ENCODE data around the gene SUMO4. TPM values are rescaled to one million over a fixed set of nuclear protein-coding genes. Genes with fewer than 3 reads are reported as not detected.
A peak's percentile ranks its signal among the peaks of the same experiment; 100 is the strongest.
"Not testable (repeated sequence)": the region's sequence is repeated elsewhere in the genome, so short reads cannot be mapped to it uniquely, and the experiment has no call there.

SUMO4 gene
- total and polyA plus RNA-seq, 7 donors, result 0.39 to 11.1 (median 5.4) TPM; not detected in 2

DNA sequence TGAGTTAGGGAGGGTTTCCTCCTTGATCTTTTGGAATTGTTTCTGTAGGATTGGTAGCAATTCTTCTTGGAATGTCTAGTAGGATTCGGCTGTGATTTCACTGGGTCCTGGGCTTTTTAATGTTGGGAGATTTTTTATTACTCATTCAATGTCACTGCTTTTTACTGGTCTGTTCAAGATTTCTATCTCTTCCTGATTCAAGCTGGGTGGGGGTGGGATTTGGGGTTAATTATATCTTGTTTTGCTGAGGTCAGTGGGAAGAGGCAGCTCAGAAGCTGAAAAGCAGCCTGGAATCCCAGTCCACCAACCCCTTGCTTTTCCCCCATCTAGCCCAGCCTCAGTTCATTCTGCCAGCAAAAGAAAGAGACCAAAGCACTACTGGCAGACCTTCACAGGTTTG is 39.6 kb downstream of the SUMO4 start:
- no peak for DNase-seq
- TF ChIP-seq POLR2AphosphoS5 (IDR thresholded peaks at IDR 0.05) (no peak), POLR2A (IDR thresholded peaks at IDR 0.05) (no peak), EP300 (IDR thresholded peaks at IDR 0.05) (no peak)
- TF ChIP-seq, protein P1, sequence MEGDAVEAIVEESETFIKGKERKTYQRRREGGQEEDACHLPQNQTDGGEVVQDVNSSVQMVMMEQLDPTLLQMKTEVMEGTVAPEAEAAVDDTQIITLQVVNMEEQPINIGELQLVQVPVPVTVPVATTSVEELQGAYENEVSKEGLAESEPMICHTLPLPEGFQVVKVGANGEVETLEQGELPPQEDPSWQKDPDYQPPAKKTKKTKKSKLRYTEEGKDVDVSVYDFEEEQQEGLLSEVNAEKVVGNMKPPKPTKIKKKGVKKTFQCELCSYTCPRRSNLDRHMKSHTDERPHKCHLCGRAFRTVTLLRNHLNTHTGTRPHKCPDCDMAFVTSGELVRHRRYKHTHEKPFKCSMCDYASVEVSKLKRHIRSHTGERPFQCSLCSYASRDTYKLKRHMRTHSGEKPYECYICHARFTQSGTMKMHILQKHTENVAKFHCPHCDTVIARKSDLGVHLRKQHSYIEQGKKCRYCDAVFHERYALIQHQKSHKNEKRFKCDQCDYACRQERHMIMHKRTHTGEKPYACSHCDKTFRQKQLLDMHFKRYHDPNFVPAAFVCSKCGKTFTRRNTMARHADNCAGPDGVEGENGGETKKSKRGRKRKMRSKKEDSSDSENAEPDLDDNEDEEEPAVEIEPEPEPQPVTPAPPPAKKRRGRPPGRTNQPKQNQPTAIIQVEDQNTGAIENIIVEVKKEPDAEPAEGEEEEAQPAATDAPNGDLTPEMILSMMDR (IDR thresholded peaks at IDR 0.05), result no peak
- no peaks in the 10 kb centered on the region for H3K9me3 ChIP-seq
- intact Hi-C loops (cut with DNase I), result loop anchor here (10.0 kb wide), 1 partner anchor 865 kb away; no protein-coding TSS in a partner anchor
- peaks cover 0 to 4% (median 0%) of the 10 kb centered on the region in 4 donors for H3K4me1 ChIP-seq
- no peaks in the 10 kb centered on the region for H3K36me3 ChIP-seq
- H3K27ac ChIP-seq, result no peak overlapping the region
- WGBS, 2 donors, result 95 to 98% methylated on average over 1 of the region's 1 CpG
- no peak overlapping the region for H3K4me3 ChIP-seq
- H3K27me3 ChIP-seq, result no peaks in the 10 kb centered on the region

DNA sequence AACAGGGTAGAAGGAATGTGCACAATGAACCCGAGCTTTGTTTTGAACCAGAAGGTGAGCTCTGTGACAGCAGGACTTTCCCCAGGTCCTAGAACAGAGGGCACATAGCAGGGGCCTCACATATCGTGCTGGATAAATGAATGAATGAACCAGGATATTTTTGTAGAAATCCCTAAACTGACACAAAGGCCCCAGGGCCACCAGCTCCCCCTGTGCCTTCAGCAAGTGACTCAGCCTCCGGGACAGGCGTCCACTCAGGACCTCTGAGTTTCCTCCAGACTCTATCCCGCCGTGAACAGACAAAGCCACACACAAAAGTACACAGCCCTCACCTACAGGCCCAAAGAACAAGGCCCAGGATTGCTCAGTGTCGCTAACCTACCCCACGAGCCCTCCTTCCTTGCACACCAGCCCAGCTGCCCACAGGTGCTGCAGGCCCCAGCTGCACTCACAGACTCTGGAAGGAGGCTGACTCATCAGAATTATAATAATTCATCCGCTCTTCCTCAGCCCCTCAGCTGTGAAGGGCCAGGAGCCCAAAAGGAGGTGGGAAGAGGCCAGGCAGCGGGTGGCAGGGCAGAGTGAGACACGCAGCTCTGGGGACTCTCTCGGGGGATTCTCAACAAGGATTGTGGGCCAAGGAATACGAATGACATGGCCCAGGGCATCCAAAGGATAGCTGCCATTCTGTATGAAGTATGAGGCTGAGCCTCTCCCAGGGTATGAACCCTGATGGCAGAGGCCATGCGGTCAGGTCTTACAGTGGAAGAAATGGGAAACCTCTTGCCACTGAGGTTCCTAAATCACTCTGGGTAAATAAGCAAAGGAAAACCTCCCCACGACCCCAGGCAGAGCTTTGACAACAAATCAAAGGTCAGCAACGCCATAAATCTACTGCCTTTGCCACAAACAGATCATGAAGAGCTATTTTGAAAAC is 40.9 kb downstream of the SUMO4 start:
- Histone ChIP-seq H3K27ac (no peak overlapping the region), H3K27me3 (no peaks in the 10 kb centered on the region), H3K4me1 (peaks cover 0 to 4% (median 0%) of the 10 kb centered on the region in 4 donors), H3K9me3 (no peaks in the 10 kb centered on the region), H3K36me3 (no peaks in the 10 kb centered on the region), H3K4me3 (no peak overlapping the region)
- TF ChIP-seq EP300 (IDR thresholded peaks at IDR 0.05) (no peak), POLR2AphosphoS5 (IDR thresholded peaks at IDR 0.05) (no peak), POLR2A (IDR thresholded peaks at IDR 0.05) (no peak)
- TF ChIP-seq, protein P1 (IDR thresholded peaks at IDR 0.05), result no peak
- WGBS, 2 donors, result 81 to 84% methylated on average over 16 of the region's 16 CpGs
- no peak for DNase-seq
- intact Hi-C loops (cut with DNase I), result no loop called here

DNA sequence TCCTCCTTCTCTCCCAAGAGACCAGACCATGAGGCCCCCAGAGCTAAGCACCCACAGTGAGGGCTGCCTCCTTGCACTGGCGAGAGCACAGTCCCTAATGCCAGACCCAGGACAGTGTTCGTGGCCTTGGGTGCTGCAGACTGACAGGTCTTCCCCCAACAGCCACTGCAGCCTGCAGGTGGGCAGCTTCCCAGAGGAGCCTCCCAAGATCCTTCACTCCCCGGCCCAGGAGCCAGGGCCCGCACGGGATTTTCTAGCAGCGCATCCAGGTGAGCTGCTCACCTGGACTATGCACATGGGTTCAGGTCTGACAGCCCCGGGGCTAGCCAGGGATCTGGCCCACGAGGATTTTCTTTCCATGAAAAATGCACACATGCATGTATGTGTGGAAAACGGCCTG is 41.7 kb downstream of the SUMO4 start:
- no peaks in the 10 kb centered on the region for H3K36me3 ChIP-seq
- H3K9me3 ChIP-seq, result no peaks in the 10 kb centered on the region
- H3K4me3 ChIP-seq, result no peak overlapping the region
- peaks cover 0 to 4% (median 0%) of the 10 kb centered on the region in 4 donors for H3K4me1 ChIP-seq
- no peak overlapping the region for H3K27ac ChIP-seq
- DNase-seq, result peak; percentile 35
- H3K27me3 ChIP-seq, result no peaks in the 10 kb centered on the region
- intact Hi-C loops (cut with DNase I), result no loop called here
- no peak for TF ChIP-seq EP300 (IDR thresholded peaks at IDR 0.05)
- TF ChIP-seq, protein P1 (IDR thresholded peaks at IDR 0.05), result no peak
- no peak for TF ChIP-seq POLR2AphosphoS5 (IDR thresholded peaks at IDR 0.05)
- TF ChIP-seq POLR2A (IDR thresholded peaks at IDR 0.05), result no peak
- WGBS, 2 donors, result 84 to 93% methylated on average over 9 of the region's 9 CpGs

DNA sequence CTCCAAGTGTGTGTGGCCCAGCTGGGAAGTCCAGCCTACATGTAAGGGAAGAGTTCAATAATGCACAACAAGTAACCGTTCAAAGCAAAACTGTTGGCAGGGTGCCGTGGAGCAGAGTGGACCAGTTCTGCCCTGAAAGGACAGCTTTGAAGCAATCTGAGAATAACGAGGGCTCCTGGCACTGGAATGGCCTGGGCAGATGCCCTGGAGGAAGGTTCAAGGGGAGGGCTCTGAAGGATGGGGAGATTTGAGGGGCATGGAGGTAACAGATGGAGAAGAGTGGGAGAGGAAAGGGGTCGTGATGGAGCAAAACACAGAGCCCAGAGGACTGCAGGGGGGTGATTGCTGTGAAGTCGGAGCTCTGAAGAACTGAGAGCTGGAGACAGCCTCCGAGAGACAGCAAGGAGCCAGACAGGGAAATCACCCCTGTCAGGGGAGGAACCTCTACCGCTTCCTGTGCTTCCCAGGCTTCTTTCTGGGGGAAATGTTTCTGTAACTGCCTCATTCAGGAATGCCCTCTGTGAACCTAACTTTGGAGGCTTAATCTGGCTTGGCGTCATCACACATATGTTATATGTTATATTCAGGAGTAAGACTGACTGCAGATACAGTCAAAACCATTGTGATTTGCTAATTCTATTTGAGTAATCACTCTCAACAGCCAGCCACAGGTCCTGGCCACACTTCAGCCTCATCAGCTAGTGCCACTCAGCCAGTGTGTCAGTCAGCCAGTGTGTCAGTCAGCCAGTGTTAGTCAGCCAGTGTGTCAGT is 43.5 kb downstream of the SUMO4 start:
- peak; percentile 43 for DNase-seq
- intact Hi-C loops (cut with DNase I), result no loop called here
- WGBS, 2 donors, result 85 to 92% methylated on average over 8 of the region's 8 CpGs
- Histone ChIP-seq H3K36me3 (no peaks in the 10 kb centered on the region), H3K27ac (no peak overlapping the region), H3K4me1 (peaks cover 0 to 4% (median 0%) of the 10 kb centered on the region in 4 donors), H3K27me3 (no peaks in the 10 kb centered on the region), H3K9me3 (no peaks in the 10 kb centered on the region), H3K4me3 (no peak overlapping the region)
- no peak for TF ChIP-seq POLR2AphosphoS5 (IDR thresholded peaks at IDR 0.05)
- no peak for TF ChIP-seq POLR2A (IDR thresholded peaks at IDR 0.05)
- TF ChIP-seq EP300 (IDR thresholded peaks at IDR 0.05), result no peak
- TF ChIP-seq, protein P1 (IDR thresholded peaks at IDR 0.05), result no peak

DNA sequence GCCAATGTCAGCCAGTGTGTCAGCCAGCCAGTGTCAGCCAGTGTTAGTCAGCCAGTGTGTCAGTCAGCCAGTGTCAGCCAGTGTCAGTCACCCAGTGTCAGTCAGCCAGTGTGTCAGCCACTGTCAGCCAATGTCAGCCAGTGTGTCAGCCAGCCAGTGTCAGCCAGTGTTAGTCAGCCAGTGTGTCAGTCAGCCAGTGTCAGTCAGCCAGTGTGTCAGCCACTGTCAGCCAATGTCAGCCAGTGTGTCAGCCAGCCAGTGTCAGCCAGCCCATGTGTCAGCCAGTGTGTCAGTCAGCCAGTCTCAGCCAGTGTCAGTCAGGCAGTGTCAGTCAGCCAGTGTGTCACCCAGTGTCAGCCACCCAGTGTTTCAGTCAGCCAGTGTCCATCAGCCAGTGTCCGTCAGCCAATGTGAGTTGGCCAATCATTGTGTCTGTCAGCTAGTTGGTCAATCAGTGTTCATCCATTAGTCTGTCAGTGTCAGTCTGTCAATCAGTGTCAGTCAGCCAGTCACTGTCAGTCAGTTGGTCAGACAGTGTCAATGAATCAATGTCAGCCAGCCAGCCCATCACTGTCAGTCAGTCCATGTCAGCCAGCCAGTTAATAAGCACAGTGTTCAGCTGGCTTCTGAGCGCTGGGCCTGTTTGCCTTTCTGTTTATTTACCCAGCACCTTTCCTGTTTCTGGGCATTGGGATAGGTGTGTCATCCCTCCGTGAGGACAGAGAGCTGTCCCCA is 44.5 kb downstream of the SUMO4 start:
- H3K9me3 ChIP-seq; H3K27ac ChIP-seq; intact Hi-C loops (cut with DNase I); H3K4me1 ChIP-seq; H3K4me3 ChIP-seq; H3K36me3 ChIP-seq; H3K27me3 ChIP-seq: not testable (repeated sequence)
- WGBS, 2 donors, result 47 to 80% methylated on average over 3 of the region's 3 CpGs
- DNase-seq, result peak; percentile 21

Data from sigmoid colon (tissue), 7 donors.